Natural killer cell (primary cell): ENCODE measurements around the gene SPCS1. TPM values are rescaled to one million over a fixed set of nuclear protein-coding genes. Genes with fewer than 3 reads are reported as not detected.

ENCODE experiments used
- ATAC-seq, 3 donors: fragments of 150-1000 bp in 2 of 3; fragments of 200-7000 bp in 1 of 3; cut with Tn5 transposase; 1 replicate in 1 of 3; 2 replicates in 2 of 3; pipeline ENCODE4 v1.10.0; 2021; ENCODE audit warnings: mild to moderate bottlenecking in 2 of 3, moderate library complexity in 2 of 3
- DNase-seq, 2 donors: peaks; one replicate each; pipeline versions ENCODE4 v3.0.0 to v3.0.0-alpha.2; 2013 to 2021; ENCODE audit warnings: mixed read lengths in 1 of 2
- H3K27ac ChIP-seq: one replicate; pipeline ENCODE4 v1.5.1; 2013; ENCODE audit warnings: mild to moderate bottlenecking, low read length
- H3K27me3 ChIP-seq: one replicate; pipeline ENCODE4 v1.6.1; 2013; ENCODE audit warnings: low read length; ENCODE audit not compliant: control insufficient read depth, insufficient read depth
- H3K36me3 ChIP-seq: one replicate; pipeline ENCODE4 v1.6.1; 2013; ENCODE audit warnings: low read length; ENCODE audit not compliant: control insufficient read depth, insufficient read depth
- H3K4me1 ChIP-seq: one replicate; pipeline ENCODE4 v1.6.1; 2013; ENCODE audit warnings: low read length; ENCODE audit not compliant: control insufficient read depth, insufficient read depth
- H3K4me3 ChIP-seq: one replicate; pipeline ENCODE4 v1.5.1; 2013; ENCODE audit warnings: low read length
- H3K9me3 ChIP-seq: one replicate; pipeline ENCODE4 v1.6.1; 2013; ENCODE audit warnings: low read length; ENCODE audit not compliant: control insufficient read depth, insufficient read depth
- H3K27ac Mint-ChIP-seq, 2 donors: one replicate each; pipeline ENCODE4 v1.8.0; 2022; ENCODE audit warnings: mild to moderate bottlenecking in 2 of 2, mixed read lengths in 2 of 2, moderate library complexity in 1 of 2
- H3K27me3 Mint-ChIP-seq, 2 donors: one replicate each; pipeline ENCODE4 v1.8.0; 2022; ENCODE audit warnings: low read depth in 2 of 2, mixed read lengths in 2 of 2
- H3K36me3 Mint-ChIP-seq: one replicate; pipeline ENCODE4 v1.8.0; 2022; ENCODE audit warnings: mixed read lengths
- H3K4me1 Mint-ChIP-seq, 2 donors: one replicate each; pipeline ENCODE4 v1.8.0; 2022; ENCODE audit warnings: mixed read lengths in 2 of 2
- H3K4me3 Mint-ChIP-seq: one replicate; pipeline ENCODE4 v1.8.0; 2022; ENCODE audit warnings: mild to moderate bottlenecking, moderate library complexity, mixed read lengths
- H3K9me3 Mint-ChIP-seq, 2 donors: one replicate each; pipeline ENCODE4 v1.8.0; 2022; ENCODE audit warnings: mixed read lengths in 2 of 2
- CTCF ChIP-seq: fragments of 200-600 bp; IDR thresholded peaks from one replicate; pipeline ENCODE4 v1.8.0; 2022; ENCODE audit warnings: antibody characterized with exemption
- WGBS: methylation state at CpG from one replicate; pipeline ENCODE4 v1.1.7; 2013; ENCODE audit warnings: missing lambda C conversion rate; ENCODE audit not compliant: insufficient coverage; 5-methylcytosine and 5-hydroxymethylcytosine counted together
- intact Hi-C: fragments of 100-400 bp; cut with micrococcal nuclease; formaldehyde crosslinking; loops from one replicate; pipeline ENCODE4 v1.14.2; 2022
- total RNA-seq, 4 donors: library from RNA; stranded (reverse); fragments of 120-200 nt in 1 of 4; gene quantifications; one replicate each; pipeline versions ENCODE4 v1.2.3 to v1.2.4, GENCODE V29; 2013 to 2022

The SPCS1 gene
- total RNA-seq, 3 donors from 2014 or later (not counting 1 experiment from before 2014, with no cell fraction given) = 52.4 to 64.4 (median 57.3) TPM

DNA sequence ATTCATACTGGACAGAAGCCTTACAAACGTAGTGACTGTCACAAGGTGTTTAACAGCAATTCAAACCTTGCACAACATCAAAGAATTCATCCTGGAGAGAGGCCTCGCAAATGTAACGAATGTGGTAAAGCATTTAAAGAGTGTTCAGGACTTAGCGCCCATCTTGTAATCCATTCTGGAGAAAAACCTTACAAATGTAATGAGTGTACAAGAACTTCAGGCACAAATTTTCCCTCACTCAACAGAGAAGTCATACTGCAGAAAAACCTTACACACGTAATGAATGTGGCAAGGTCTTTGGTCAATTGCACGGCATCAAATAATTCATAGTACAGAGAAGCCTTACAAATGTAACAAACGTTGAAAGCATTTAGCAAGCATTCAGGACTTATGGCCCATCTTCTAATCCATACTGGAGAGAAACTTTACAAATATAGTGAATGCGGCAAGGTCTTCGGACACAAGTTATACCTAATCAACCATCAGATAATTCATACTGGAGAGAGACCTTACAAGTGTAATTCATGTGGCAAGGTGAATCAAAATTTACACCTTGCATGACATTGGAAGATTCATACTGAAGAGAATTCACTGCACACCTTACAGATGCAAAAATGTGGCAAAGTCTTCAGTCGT lies 27.5 kb downstream of the SPCS1 start:
- Mint-ChIP-seq H3K36me3 (peaks cover 36% of the 10 kb centered on the region), H3K4me3 (no peak overlapping the region), H3K9me3 (peaks cover 0 to 3% of the 10 kb centered on the region in 2 donors), H3K27me3 (no peaks in the 10 kb centered on the region), H3K4me1 (no peaks in the 10 kb centered on the region), H3K27ac (no peak overlapping the region)
- Histone ChIP-seq H3K27me3 (no peaks in the 10 kb centered on the region), H3K4me3 (no peak overlapping the region), H3K36me3 (peaks cover 36% of the 10 kb centered on the region), H3K9me3 (peaks cover 8% of the 10 kb centered on the region), H3K27ac (no peak overlapping the region), H3K4me1 (no peaks in the 10 kb centered on the region)
- no peak for DNase-seq
- no peak for ATAC-seq
- 88% methylated on average over 7 of the region's 10 CpGs for WGBS
- TF ChIP-seq CTCF = no peak
- intact Hi-C loops = no loop called here

- intact Hi-C loops = no loop called here
- H3K4me1 ChIP-seq = no peaks in the 10 kb centered on the region
- Mint-ChIP-seq H3K4me3 (no peak overlapping the region), H3K36me3 (peaks cover 27% of the 10 kb centered on the region), H3K9me3 (no peaks in the 10 kb centered on the region), H3K4me1 (no peaks in the 10 kb centered on the region), H3K27me3 (no peaks in the 10 kb centered on the region), H3K27ac (no peak overlapping the region)
- DNase-seq (no peak), ATAC-seq (no peak)
- peaks cover 50% of the 10 kb centered on the region for H3K36me3 ChIP-seq
- H3K27me3 ChIP-seq = no peaks in the 10 kb centered on the region
- no peak overlapping the region for H3K4me3 ChIP-seq
- no peak for TF ChIP-seq CTCF
- no peak overlapping the region for H3K27ac ChIP-seq
- 89% methylated on average over 1 of the region's 1 CpG for WGBS
- H3K9me3 ChIP-seq = no peaks in the 10 kb centered on the region
These were observed 33.8 kb downstream of the SPCS1 start for GRCh38 chr3:52739730-52740129.

GRCh38 chr3:52742418-52743041 lies 36.6 kb downstream of the SPCS1 start:
- no peaks in the 10 kb centered on the region for H3K27me3 Mint-ChIP-seq
- intact Hi-C loops = loop anchor here (1.0 kb wide), 2 partner anchors 192 to 330 kb away; no protein-coding TSS in a partner anchor
- H3K4me1 Mint-ChIP-seq = no peaks in the 10 kb centered on the region
- H3K9me3 ChIP-seq = no peaks in the 10 kb centered on the region
- TF ChIP-seq CTCF = peak; percentile 49
- H3K4me1 ChIP-seq = no peaks in the 10 kb centered on the region
- H3K4me3 Mint-ChIP-seq = no peak overlapping the region
- peaks cover 54% of the 10 kb centered on the region for H3K36me3 ChIP-seq
- DNase-seq (peak in 1 of 2 donors; percentile 62), ATAC-seq (peak in 1 of 3 donors; percentile 52)
- no peaks in the 10 kb centered on the region for H3K9me3 Mint-ChIP-seq
- H3K27ac ChIP-seq = no peak overlapping the region
- no peak overlapping the region for H3K4me3 ChIP-seq
- no peaks in the 10 kb centered on the region for H3K27me3 ChIP-seq
- peaks cover 33% of the 10 kb centered on the region for H3K36me3 Mint-ChIP-seq
- 95% methylated on average over 3 of the region's 3 CpGs for WGBS
- H3K27ac Mint-ChIP-seq = no peak overlapping the region
